OCI-LY7 (cell line): ENCODE data around the gene CCNA1.

Experiments
- CTCF ChIP-seq: fragments of 200-600 bp; sonication (generic); conservative IDR thresholded peaks from 2 replicates; pipeline ENCODE4 v1.5.1; 2014; ENCODE audit warnings: mild to moderate bottlenecking, antibody characterized with exemption, low read length, moderate library complexity, mixed read lengths
- EZH2phosphoT487 ChIP-seq: fragments of 200-600 bp; sonication (generic); IDR thresholded peaks from 2 replicates; pipeline ENCODE4 v1.6.1; 2018; ENCODE audit warnings: low read depth, borderline replicate concordance, mild to moderate bottlenecking, mixed run types, antibody characterized with exemption, low read length, moderate library complexity, mixed read lengths

DNA sequence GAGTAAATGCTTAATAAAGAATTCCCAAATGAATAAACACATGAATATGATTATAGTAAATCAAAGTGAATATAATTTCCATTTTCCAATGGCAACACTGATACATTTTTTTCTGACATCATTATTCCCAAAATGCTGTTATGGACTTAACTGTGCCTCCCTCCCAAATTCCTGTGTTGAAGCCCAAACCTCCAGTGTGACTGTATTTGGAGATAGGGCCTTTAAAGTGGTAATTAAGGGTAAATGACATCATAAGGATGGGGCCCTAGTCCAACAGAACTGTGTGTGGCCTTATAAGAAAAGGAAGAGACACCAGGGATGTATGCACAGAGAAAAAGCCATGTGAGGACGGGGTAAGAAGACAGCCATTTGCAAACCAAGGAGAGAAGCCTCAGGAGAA, 19.1 kb upstream of the CCNA1 start:
- TF ChIP-seq CTCF (no peak), EZH2phosphoT487 (no peak)
